ENCODE measurements around the gene STX11.

- TF ChIP-seq, protein P1, sequence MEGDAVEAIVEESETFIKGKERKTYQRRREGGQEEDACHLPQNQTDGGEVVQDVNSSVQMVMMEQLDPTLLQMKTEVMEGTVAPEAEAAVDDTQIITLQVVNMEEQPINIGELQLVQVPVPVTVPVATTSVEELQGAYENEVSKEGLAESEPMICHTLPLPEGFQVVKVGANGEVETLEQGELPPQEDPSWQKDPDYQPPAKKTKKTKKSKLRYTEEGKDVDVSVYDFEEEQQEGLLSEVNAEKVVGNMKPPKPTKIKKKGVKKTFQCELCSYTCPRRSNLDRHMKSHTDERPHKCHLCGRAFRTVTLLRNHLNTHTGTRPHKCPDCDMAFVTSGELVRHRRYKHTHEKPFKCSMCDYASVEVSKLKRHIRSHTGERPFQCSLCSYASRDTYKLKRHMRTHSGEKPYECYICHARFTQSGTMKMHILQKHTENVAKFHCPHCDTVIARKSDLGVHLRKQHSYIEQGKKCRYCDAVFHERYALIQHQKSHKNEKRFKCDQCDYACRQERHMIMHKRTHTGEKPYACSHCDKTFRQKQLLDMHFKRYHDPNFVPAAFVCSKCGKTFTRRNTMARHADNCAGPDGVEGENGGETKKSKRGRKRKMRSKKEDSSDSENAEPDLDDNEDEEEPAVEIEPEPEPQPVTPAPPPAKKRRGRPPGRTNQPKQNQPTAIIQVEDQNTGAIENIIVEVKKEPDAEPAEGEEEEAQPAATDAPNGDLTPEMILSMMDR (IDR thresholded peaks at IDR 0.05): no peak
- TF ChIP-seq TCF7L2 (IDR thresholded peaks at IDR 0.05; ENCODE audit: low read depth, low read length): no peak
- TF ChIP-seq, protein P2, sequence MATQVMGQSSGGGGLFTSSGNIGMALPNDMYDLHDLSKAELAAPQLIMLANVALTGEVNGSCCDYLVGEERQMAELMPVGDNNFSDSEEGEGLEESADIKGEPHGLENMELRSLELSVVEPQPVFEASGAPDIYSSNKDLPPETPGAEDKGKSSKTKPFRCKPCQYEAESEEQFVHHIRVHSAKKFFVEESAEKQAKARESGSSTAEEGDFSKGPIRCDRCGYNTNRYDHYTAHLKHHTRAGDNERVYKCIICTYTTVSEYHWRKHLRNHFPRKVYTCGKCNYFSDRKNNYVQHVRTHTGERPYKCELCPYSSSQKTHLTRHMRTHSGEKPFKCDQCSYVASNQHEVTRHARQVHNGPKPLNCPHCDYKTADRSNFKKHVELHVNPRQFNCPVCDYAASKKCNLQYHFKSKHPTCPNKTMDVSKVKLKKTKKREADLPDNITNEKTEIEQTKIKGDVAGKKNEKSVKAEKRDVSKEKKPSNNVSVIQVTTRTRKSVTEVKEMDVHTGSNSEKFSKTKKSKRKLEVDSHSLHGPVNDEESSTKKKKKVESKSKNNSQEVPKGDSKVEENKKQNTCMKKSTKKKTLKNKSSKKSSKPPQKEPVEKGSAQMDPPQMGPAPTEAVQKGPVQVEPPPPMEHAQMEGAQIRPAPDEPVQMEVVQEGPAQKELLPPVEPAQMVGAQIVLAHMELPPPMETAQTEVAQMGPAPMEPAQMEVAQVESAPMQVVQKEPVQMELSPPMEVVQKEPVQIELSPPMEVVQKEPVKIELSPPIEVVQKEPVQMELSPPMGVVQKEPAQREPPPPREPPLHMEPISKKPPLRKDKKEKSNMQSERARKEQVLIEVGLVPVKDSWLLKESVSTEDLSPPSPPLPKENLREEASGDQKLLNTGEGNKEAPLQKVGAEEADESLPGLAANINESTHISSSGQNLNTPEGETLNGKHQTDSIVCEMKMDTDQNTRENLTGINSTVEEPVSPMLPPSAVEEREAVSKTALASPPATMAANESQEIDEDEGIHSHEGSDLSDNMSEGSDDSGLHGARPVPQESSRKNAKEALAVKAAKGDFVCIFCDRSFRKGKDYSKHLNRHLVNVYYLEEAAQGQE (IDR thresholded peaks at IDR 0.05; ENCODE audit: insufficient read depth in 1 of 2, low read depth in 2 of 2, low read length in 1 of 2): no peak
- no peak for TF ChIP-seq POLR2AphosphoS5 (IDR thresholded peaks at IDR 0.05; ENCODE audit: low read depth, low read length)
- no peak for TF ChIP-seq SIN3A (IDR thresholded peaks at IDR 0.05; ENCODE audit: borderline replicate concordance, insufficient read depth, low read depth, low read length)
Measured at GRCh38 chr6:144159742-144160141, 9.4 kb downstream of the STX11 start.

All from Panc1 (cell line).